ENCODE data around the gene JUN. TPM values are rescaled to one million over a fixed set of nuclear protein-coding genes. Genes with fewer than 3 reads are reported as not detected.

Gene JUN
- total RNA-seq, 1 experiment from 2014 or later = 15.9 TPM

GRCh38 chr1:58768971-58769808 lies 14.7 kb downstream of the JUN start:
- Mint-ChIP-seq H3K4me1 (peaks cover 12% of the 10 kb centered on the region), H3K36me3 (no peaks in the 10 kb centered on the region), H3K27me3 (ENCODE audit: low read depth) (no peaks in the 10 kb centered on the region; the same call in 1 of the 2 replicates), H3K9me3 (peaks cover 4% of the 10 kb centered on the region; the same call in 1 of the 2 replicates), H3K4me3 (no peak overlapping the region), H3K27ac (no peak overlapping the region)
- CTCF ChIA-PET = interaction anchor here (0.6 to 0.9 kb wide), 2 partner anchors 92 to 562 kb away, joined by 3 read pairs; no protein-coding TSS in a partner anchor
- peak; percentile 72 for ATAC-seq
- DNase-seq (ENCODE audit: low spot score) = peak; percentile 90
- TF ChIP-seq CTCF (IDR thresholded peaks at IDR 0.05) = peak; percentile 64
- TF ChIP-seq ARID4B (CRISPR knock-in tag; IDR thresholded peaks at IDR 0.05; ENCODE audit: borderline replicate concordance) = no peak
- POLR2A ChIA-PET = no interaction called here

- no peak for DNase-seq (ENCODE audit: low spot score)
- Mint-ChIP-seq H3K27me3 (ENCODE audit: low read depth) (no peaks in the 10 kb centered on the region; the same call in 1 of the 2 replicates), H3K27ac (no peak overlapping the region), H3K36me3 (no peaks in the 10 kb centered on the region), H3K4me1 (peaks cover 18% of the 10 kb centered on the region), H3K4me3 (no peak overlapping the region), H3K9me3 (peaks cover 4% of the 10 kb centered on the region; the same call in 1 of the 2 replicates)
- no peak for TF ChIP-seq PRDM15 (CRISPR knock-in tag; IDR thresholded peaks at IDR 0.05)
- no peak for TF ChIP-seq IRF1 (CRISPR knock-in tag; IDR thresholded peaks at IDR 0.05)
- no peak for TF ChIP-seq ZNF138 (CRISPR knock-in tag; conservative IDR thresholded peaks at IDR 0.05)
- TF ChIP-seq ZNF423 (CRISPR knock-in tag; IDR thresholded peaks at IDR 0.05) = no peak
- no peak for TF ChIP-seq IRF2 (CRISPR knock-in tag; IDR thresholded peaks at IDR 0.05; ENCODE audit: borderline replicate concordance, low read depth)
- ChIA-PET CTCF (interaction anchor here (0.6 to 0.9 kb wide), 2 partner anchors 93 to 563 kb away, joined by 3 read pairs; no protein-coding TSS in a partner anchor), POLR2A (no interaction called here)
- ATAC-seq = no peak
Measured at GRCh38 chr1:58768191-58768731, 15.6 kb downstream of the JUN start.

- DNase-seq (ENCODE audit: low spot score) (no peak), ATAC-seq (no peak)
- Mint-ChIP-seq H3K4me1 (peaks cover 18% of the 10 kb centered on the region), H3K27me3 (ENCODE audit: low read depth) (no peaks in the 10 kb centered on the region; the same call in 1 of the 2 replicates), H3K9me3 (peaks cover 4% of the 10 kb centered on the region; the same call in 1 of the 2 replicates), H3K27ac (no peak overlapping the region), H3K36me3 (no peaks in the 10 kb centered on the region), H3K4me3 (no peak overlapping the region)
- ChIA-PET POLR2A (no interaction called here), CTCF (no interaction called here)
- TF ChIP-seq ZNF425 (CRISPR knock-in tag; conservative IDR thresholded peaks at IDR 0.05) (no peak), E2F1 (CRISPR knock-in tag; IDR thresholded peaks at IDR 0.05) (no peak), IRF2 (CRISPR knock-in tag; IDR thresholded peaks at IDR 0.05; ENCODE audit: borderline replicate concordance, low read depth) (no peak), USF1 (CRISPR knock-in tag; IDR thresholded peaks at IDR 0.05) (no peak), ELF4 (CRISPR knock-in tag; IDR thresholded peaks at IDR 0.05; ENCODE audit: low read depth) (no peak), ZNF232 (CRISPR knock-in tag; IDR thresholded peaks at IDR 0.05) (no peak)
Measured at GRCh38 chr1:58767143-58767542, 16.7 kb downstream of the JUN start.
